HL-60 (cell line): ENCODE measurements around the gene OFD1.

Experiments used
- DNase-seq, 2 experiments: peaks; one replicate each; pipeline ENCODE4 v3.0.0-alpha.2; 2010 to 2020; ENCODE audit warnings: low read depth in 1 of 2, low spot score in 1 of 2
- H3K27ac ChIP-seq: fragments of 250-450 bp; sonication (Bioruptor Pico); replicated peaks from 2 replicates; pipeline ENCODE4 v1.5.1; 2020; ENCODE audit warnings: mild to moderate bottlenecking, moderate library complexity
- H3K27me3 ChIP-seq: fragments of 250-450 bp; sonication (Bioruptor Pico); 2 replicates; pipeline ENCODE4 v1.5.1; 2021; ENCODE audit warnings: mild to moderate bottlenecking, moderate library complexity; ENCODE audit not compliant: insufficient read depth, poor library complexity, severe bottlenecking
- H3K4me3 ChIP-seq: replicated peaks from 2 replicates; pipeline ENCODE4 v1.5.1; 2011; ENCODE audit warnings: mild to moderate bottlenecking, control low read depth, low read length; ENCODE audit not compliant: insufficient read depth
- GABPA ChIP-seq: IDR thresholded peaks from 2 replicates; pipeline ENCODE4 v1.6.1; 2012; ENCODE audit warnings: low read depth
- POLR2AphosphoS5 ChIP-seq: IDR thresholded peaks from 2 replicates; pipeline ENCODE4 v1.6.1; 2012; ENCODE audit warnings: low read depth
- REST ChIP-seq: IDR thresholded peaks from 2 replicates; pipeline ENCODE4 v1.6.1; 2012; ENCODE audit warnings: low read depth; ENCODE audit not compliant: insufficient replicate concordance
- SPI1 ChIP-seq: IDR thresholded peaks from 2 replicates; pipeline ENCODE4 v1.6.1; 2012; ENCODE audit warnings: low read depth, mild to moderate bottlenecking, borderline replicate concordance
- TF ChIP-seq, protein P1 (sequence below): IDR thresholded peaks from one replicate; pipeline ENCODE4 v1.5.1; 2011; ENCODE audit warnings: low read length, control low read depth, inconsistent platforms; ENCODE audit not compliant: insufficient read depth

OFD1 gene

DNA sequence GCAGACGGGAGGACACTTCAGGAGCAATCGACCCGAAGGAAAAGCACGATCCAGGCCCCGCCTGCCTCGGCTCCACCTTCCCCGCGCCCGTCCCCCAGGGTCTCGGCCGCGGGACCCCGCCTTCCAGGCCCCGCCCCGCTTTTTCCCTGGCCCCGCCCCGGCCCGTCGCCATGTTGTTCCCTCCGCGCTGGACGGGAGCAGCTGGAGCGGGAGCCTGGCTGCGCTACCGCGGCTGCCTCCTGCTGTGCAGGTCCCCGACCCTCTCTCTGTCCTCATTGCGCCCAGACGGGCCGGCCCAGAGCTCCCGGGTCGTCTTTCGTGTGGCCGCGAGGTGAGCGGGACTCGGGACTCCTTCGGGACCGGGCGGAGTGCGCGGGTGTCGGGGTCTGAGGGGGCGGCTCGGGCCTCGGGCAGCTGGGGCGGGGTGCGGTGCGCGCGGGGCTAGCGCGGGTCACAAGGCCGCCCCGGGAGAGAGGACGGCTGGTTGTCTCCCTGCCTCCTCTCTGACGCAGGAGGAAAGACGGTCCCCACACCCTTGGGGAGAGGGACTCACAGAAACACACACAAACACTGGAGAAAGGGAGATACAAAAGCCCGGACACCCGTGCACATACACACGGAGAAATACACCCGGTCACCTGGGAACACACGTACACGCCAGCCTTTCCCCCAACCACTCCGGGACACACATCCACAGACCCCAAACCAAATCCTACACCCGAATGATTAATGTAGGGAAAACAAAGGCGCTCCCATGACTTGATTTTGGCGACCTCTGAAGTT is 45.4 kb upstream of the OFD1 start, which contains the start of gene RAB9A:
Gene RAB9A, plus strand, starts transcription at position 171 of the 783 bp plus-strand sequence. CDS start 19,619 bp downstream, outside the sequence.
- TF ChIP-seq SPI1 (no peak), POLR2AphosphoS5 (peak; percentile 52; the same call in 1 of the 2 replicates), GABPA (no peak), REST (no peak)
- TF ChIP-seq, protein P1, sequence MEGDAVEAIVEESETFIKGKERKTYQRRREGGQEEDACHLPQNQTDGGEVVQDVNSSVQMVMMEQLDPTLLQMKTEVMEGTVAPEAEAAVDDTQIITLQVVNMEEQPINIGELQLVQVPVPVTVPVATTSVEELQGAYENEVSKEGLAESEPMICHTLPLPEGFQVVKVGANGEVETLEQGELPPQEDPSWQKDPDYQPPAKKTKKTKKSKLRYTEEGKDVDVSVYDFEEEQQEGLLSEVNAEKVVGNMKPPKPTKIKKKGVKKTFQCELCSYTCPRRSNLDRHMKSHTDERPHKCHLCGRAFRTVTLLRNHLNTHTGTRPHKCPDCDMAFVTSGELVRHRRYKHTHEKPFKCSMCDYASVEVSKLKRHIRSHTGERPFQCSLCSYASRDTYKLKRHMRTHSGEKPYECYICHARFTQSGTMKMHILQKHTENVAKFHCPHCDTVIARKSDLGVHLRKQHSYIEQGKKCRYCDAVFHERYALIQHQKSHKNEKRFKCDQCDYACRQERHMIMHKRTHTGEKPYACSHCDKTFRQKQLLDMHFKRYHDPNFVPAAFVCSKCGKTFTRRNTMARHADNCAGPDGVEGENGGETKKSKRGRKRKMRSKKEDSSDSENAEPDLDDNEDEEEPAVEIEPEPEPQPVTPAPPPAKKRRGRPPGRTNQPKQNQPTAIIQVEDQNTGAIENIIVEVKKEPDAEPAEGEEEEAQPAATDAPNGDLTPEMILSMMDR, result no peak
- Histone ChIP-seq H3K27ac (peak within 1 kb of the TSS; percentile 71), H3K4me3 (peak within 1 kb of the TSS; percentile 65), H3K27me3 (peaks cover 3% of the 10 kb centered on the region)
- peak; percentile 57 to 75 for DNase-seq

DNA sequence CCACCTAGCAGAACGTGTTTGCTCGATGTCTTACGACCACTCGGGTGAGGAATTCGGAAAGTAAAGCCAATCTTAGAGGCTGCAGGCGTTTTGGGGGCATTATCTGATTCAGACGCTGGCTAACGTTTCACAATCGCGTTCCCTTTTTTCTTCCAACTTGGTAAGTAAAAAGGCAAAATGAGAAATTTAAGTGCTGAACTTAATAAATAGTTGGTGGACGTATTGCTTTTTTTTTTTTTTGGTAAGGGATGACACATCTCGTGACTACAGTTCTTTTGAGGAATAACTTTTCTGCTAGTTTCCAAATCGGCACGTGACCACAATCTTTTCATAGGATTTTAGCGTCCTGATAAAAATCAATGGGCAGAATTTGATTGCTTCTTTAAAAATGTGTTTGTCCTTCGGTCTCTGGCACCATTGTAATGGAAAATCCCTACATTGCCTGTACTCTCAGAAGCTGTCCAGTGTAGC is 44.8 kb upstream of the OFD1 start:
- no peak for DNase-seq
- peak overlapping the region; percentile 71 for H3K27ac ChIP-seq

More for the DNA sequence above, 44.8 kb upstream of the OFD1 start:
- Histone ChIP-seq H3K4me3 (peak overlapping the region; percentile 65), H3K27me3 (peaks cover 3% of the 10 kb centered on the region)
- TF ChIP-seq GABPA, result no peak
- TF ChIP-seq REST, result no peak
- no peak for TF ChIP-seq SPI1
- TF ChIP-seq, protein P1, result no peak
- no peak for TF ChIP-seq POLR2AphosphoS5
